ENCODE results near the gene KRTAP5-5.
"Not testable (repeated sequence)": the region's sequence is repeated elsewhere in the genome, so short reads cannot be mapped to it uniquely, and the experiment has no call there.

Gene KRTAP5-5, protein sequence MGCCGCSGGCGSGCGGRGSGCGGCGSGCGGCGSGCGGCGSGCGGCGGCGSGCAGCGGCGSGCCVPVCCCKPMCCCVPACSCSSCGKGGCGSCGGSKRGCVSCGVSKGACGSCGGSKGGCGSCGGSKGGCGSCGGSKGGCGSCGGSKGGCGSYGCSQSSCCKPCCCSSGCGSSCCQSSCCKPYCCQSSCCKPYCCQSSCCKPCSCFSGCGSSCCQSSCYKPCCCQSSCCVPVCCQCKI

DNA sequence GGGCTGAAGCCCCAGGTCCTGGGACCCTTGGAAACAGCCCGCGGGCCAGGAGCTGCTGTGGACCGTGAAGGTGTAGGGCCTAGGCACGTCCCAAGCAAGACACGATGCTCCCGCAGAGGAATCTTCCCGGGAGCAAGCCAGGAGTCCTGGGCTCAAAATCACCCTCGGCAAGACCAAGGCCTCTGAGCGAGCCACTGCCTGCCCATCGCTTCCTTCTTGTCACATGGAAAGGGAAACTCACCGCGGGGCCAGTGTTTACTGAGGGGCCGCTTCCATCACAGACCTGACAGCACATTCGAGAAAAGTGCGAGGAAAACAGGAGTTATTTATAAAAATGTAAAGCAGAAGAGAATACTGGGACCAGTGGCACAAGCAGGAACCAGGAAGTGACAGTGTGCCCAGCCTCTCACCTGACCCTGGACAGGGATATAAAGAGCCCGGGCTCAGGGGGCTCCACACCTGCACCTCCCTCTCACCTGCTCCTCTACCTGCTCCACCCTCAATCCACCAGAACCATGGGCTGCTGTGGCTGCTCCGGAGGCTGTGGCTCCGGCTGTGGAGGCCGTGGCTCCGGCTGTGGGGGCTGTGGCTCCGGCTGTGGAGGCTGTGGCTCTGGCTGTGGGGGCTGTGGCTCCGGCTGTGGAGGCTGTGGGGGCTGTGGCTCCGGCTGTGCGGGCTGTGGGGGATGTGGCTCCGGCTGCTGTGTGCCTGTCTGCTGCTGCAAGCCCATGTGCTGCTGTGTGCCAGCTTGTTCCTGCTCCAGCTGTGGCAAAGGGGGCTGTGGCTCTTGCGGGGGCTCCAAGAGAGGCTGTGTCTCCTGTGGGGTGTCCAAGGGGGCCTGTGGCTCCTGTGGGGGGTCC is at the start of gene KRTAP5-5:
TSS of gene KRTAP5-5 (plus strand) at position 450 of the 860 bp plus-strand sequence. CDS start at position 516, 66 bp downstream.
- FAIRE-seq = no peak

DNA sequence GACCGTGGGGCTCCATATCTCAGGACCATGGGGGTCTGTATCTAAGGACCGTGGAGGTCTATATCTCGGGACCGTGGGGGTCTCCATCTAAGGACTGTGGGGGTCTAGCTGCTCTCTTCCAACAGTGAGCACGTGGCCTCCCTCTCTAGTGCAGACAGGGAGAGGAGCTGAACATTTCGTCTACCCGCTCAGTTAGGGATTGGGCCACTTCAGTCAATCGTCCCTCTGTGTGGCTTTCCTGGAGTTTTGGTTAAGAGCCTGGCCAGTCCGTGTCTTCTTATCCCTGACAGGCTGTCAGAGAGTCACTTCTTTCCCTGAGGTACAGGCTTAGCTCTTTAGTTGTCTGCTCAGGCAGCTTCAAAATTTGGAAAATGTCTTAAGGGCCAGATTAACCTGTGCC is 47.6 kb upstream of the KRTAP5-5 start:
- no peak for FAIRE-seq

- not testable (repeated sequence) for FAIRE-seq
These were observed 46.7 kb upstream of the KRTAP5-5 start for GRCh38 chr11:1582909-1583308.

GRCh38 chr11:1584661-1585370 is 44.8 kb upstream of the KRTAP5-5 start, which contains the start of gene KRTAP5-1:
TSS of gene KRTAP5-1 (minus strand) at chr11:1585283. CDS start at chr11:1585249, 34 bp downstream.
- FAIRE-seq = not testable (repeated sequence)

DNA sequence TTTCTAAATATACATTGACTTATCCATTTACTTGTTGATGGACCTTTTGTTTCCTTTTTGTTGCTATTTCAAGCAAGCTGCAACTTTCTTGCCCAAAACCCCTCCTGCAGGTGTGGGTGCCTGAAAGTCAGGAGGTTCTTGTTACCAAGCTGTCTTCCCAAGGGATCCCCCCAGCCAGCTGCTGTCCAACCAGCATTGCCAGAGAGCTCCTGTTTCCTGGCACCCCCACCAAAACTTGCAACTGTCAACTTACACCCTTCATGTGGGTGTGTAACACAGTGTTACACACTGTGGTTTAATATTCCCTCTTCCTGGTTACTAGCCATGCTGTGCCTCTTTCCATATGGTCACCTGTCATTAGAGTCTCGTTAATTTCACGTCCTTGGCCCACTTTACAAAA is 42.9 kb upstream of the KRTAP5-5 start:
- no peak for FAIRE-seq

- FAIRE-seq = not testable (repeated sequence)
These were observed 40.2 kb upstream of the KRTAP5-5 start for GRCh38 chr11:1589191-1589963.

- no peak for FAIRE-seq
These were observed 39.6 kb upstream of the KRTAP5-5 start for GRCh38 chr11:1589996-1590395.

- FAIRE-seq = no peak
These were observed 36.9 kb upstream of the KRTAP5-5 start for GRCh38 chr11:1592628-1593027.

DNA sequence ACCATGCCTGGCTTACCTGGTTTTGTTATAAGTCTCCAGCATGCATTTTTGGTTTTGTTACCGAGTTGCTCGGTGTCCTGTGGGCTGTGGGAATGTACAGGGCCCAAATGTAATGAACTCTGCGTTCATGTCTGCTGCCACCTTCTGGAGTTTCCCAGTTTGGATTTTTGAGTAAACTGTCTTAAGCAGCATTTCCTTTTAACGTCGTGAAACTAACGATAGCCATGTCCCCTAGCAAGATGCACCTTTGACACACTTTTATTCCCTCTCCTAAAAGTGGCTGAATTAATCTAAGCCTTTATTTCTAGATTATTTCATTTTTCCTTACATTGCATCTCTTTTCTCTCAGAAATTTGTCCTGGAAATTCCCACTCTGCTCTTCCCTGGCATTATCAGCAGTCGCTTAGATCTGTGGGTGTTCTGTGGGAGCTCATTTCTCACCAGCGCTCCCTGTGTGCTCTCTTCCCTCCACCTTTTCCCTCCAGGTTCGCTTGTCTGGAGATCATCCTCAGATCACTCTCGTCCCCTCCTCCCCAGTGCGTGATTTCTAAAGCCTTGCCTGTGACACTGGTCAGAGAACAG is 33.5 kb upstream of the KRTAP5-5 start:
- FAIRE-seq = peak; percentile 86

DNA sequence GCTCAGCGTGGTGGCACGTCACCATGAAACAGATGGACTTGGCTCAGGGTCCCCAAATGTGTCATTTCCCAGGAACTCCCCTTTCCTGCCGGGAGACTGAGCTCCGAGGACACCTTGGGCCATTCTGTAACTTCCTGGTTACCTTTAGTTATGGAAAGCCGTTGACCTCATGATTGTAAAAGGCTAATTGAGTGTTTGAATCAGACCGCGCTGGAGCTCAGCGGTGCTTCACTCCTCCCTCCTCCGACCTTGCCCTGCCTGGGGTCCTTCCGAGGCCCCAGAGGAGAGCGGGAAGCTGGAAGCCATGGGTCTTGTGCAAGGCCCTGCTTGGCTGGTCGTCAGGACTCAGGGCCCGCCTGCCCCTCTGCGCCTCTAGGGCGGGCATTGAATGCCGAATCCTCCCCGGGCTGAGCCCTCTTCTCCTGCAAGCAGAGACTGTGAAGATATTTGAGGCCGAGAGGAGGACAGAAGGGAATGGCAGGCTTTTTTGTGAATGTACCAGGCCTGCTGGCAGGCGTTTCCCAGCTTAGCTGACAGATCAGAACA is 32.9 kb upstream of the KRTAP5-5 start:
- not testable (repeated sequence) for FAIRE-seq

- FAIRE-seq = no peak
These were observed 32.1 kb upstream of the KRTAP5-5 start for GRCh38 chr11:1597331-1597993.

- no peak for FAIRE-seq
These were observed 31.6 kb upstream of the KRTAP5-5 start, which contains the start of gene KRTAP5-2 for GRCh38 chr11:1597994-1598380. TSS of gene KRTAP5-2 (minus strand) at chr11:1598294. CDS start at chr11:1598250, 44 bp downstream.

- not testable (repeated sequence) for FAIRE-seq
These were observed 31.2 kb upstream of the KRTAP5-5 start for GRCh38 chr11:1598406-1598805.

DNA sequence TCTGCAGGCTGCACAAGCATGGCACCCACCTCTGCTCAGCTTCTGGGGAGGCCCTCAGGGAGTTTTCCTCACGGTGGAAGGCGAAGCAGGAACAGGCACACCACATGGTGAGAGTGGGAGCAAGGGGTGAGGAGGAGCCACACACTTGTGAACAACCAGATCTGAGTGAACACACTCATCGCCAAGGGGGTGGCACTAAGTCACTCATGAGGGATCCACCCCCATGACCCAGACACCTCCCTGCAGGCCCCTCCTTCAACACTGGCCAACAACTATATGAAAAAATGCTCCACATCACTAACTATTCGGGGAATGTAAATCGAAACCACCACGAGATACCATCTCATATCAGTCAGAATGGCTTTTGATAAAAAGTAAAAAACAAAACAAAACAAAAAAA is 30.8 kb upstream of the KRTAP5-5 start:
- no peak for FAIRE-seq

- FAIRE-seq = no peak
These were observed 28.9 kb upstream of the KRTAP5-5 start for GRCh38 chr11:1600626-1601025.

- FAIRE-seq = not testable (repeated sequence)
These were observed 27.9 kb upstream of the KRTAP5-5 start for GRCh38 chr11:1601663-1602062.

DNA sequence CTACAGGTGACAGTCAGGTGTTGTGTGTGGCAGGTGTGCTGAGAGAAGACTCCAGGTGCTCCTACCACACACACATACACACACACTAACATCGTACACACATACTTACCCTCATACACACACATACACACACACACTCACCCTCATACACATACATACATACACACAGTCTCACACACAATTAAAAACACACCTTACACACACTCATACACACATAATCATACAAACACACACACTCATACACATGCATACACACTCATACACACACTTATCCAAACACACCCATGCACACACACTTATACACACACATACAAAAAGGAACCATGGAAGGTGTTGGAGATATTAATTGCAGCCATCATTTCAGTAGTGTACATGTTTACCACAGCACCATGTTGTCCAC is 25.9 kb upstream of the KRTAP5-5 start:
- FAIRE-seq = no peak

- no peak for FAIRE-seq
These were observed 25.4 kb upstream of the KRTAP5-5 start for GRCh38 chr11:1604181-1604580.

GRCh38 chr11:1604711-1605110 is 24.9 kb upstream of the KRTAP5-5 start:
- FAIRE-seq = no peak

DNA sequence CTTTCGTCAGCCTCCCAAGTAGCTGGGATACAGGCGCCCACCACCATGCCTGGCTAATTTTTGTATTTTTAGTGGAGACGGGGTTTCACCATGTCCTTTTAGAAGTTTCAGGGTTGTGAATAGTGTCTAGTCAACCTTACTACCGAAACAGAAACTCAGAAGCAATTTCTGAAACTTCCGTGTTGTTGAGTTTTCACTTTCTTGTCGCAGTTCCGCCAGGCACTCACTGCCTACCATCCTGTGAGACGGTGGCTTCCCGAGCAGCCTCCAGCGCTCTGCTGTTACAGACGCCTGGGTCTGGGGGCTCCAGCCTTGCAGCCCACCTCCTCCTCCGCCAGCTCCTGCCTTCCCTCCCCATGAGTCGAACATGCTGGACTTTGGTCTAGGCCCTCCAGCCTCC is 23.7 kb upstream of the KRTAP5-5 start:
- not testable (repeated sequence) for FAIRE-seq

All from G401.6 (cell line).